Stimulated activated CD4-positive, alpha-beta T cell treated with anti-CD3 and anti-CD28 coated beads, Interleukin-2, amount 100 ng/mL, for 24 hours (primary cell): ENCODE results near the gene STX16.
"Not testable (repeated sequence)": the region's sequence is repeated elsewhere in the genome, so short reads cannot be mapped to it uniquely, and the experiment has no call there.

Source experiments
- DNase-seq, 2 donors: peaks; one replicate each; pipeline ENCODE4 v3.0.0-alpha.2; 2020

The STX16 gene

GRCh38 chr20:58712806-58713731 lies 62.0 kb downstream of the STX16 start:
- no peak for DNase-seq

GRCh38 chr20:58713801-58714339 lies 62.8 kb downstream of the STX16 start:
- no peak for DNase-seq

GRCh38 chr20:58714340-58714922 lies 63.3 kb downstream of the STX16 start:
- DNase-seq = no peak

DNA sequence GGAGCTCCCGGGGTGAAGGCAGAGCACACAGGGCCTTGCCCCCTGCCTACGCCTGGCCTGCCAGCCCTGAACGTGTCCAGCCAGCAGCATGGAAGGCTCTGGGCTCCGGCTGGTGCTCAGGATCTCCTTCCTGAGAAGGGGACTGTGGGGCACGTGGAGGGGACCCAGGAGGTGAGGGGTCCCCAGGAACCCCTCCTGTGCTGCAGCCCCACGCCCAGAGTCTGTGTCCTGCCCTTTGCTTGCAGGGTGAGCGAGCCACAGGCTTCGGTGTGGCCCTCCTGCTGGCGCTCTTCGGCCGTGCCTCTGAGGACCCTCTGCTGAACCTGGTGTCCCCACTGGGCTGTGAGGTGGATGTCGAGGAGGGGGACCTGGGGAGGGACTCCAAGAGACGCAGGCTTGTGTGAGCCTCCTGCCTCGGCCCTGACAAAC lies 63.9 kb downstream of the STX16 start:
- DNase-seq = no peak

DNA sequence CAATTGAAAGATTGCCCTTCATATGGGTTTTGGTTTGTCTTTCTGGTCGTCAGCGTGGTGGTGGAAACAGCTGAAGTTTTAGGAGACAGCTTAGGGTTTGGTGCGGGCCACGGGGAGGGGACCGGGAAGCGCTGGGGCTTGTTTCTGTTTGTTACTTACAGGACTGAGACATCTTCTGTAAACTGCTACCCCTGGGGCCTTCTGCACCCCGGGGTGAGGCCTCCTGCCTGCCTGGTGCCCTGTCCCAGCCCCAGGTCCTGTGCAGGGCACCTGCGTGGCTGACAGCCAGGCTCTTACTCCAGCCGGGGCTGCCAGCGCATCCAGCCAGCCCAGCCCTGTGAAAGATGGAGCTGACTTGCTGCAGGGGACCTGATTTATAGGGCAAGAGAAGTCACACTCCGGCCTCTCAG lies 64.3 kb downstream of the STX16 start:
- DNase-seq = no peak

- no peak for DNase-seq
Observed at GRCh38 chr20:58715801-58716475, 64.9 kb downstream of the STX16 start.

DNA sequence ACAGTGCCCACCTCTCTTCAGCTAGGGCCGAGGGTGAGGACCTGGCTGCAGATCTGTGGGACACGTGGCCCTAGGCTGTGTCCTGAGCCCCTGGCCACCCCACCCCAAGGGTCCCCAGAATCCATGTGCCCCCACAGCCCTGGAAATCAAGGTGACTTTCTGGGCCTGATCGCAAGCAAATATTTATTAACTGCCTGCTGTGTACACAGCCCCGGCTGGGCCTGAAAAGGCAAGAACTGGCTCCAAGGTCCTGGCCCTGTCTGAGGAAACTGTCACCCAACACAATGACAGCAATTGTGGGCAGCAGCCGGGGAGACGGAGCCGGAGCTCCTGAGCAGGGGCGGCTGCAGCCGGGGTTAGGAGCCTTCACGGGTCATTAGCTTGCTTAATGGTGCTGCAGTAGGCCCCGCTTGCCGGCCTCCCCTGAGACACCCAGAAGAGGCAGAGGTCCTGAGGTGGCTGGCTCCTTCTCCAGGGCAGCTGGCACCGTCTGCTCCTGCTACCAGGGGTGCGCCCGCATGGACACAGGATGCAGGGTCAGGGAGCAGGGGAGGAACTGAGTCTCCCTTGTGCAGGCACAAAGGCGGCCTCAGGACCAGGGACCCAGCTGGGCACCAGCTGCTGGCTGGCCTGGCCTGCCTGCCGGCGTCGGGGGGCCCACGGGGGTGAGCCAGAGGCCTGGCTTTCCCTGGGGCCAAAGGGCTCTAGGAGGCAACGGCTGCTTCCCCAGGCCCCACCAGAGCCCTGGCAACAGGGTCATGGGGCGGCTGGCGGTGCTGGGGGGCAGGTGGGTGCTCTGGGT lies 65.6 kb downstream of the STX16 start:
- no peak for DNase-seq

- no peak for DNase-seq
Observed at GRCh38 chr20:58717278-58718091, 66.4 kb downstream of the STX16 start.

DNA sequence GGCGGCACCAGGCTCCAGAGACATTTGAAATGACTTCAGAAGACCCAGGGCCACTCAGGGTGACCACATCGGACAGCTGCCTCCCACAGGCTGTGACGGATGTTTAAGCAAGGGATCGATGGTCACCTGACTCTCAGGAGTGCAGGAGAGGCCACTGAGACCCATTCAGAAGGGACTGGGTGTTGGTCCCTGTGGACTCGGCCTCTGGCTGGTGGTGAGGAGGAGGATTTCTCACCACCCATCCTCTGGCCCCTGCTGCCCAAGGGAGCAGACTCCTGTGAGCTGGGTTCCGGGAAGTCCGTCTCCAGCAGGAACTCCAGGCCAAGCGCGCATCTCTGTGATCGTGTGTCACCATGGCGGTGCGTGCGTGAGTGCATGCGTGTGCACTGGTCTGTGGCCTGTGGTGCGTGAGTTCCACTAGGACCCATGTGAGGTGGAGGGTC lies 67.1 kb downstream of the STX16 start:
- DNase-seq = no peak

GRCh38 chr20:58718729-58719128 lies 67.6 kb downstream of the STX16 start:
- no peak for DNase-seq

DNA sequence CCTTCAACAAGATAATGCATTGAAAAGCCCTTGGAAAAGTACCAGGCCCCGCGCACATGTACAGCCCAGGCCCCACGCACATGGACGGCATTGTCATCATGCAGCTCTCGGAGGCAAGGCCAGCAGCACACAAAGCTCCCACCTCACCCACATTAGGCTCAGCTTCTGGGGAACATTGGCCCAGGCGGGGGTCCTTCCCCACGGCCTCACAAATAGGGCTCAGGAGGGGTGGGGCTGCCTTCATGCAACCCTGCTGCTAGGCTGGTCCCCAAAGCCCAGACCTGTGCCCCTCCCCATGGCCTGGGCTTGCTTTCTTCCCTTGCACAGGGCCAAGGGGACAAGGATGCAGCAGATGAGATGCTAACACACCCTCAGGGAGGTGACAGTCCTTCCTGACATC lies 68.2 kb downstream of the STX16 start:
- DNase-seq = no peak

GRCh38 chr20:58719971-58720371 lies 68.9 kb downstream of the STX16 start:
- no peak for DNase-seq

GRCh38 chr20:58720890-58721289 lies 69.8 kb downstream of the STX16 start:
- DNase-seq = no peak

- DNase-seq = no peak
Observed at GRCh38 chr20:58721951-58722778, 71.1 kb downstream of the STX16 start.

DNA sequence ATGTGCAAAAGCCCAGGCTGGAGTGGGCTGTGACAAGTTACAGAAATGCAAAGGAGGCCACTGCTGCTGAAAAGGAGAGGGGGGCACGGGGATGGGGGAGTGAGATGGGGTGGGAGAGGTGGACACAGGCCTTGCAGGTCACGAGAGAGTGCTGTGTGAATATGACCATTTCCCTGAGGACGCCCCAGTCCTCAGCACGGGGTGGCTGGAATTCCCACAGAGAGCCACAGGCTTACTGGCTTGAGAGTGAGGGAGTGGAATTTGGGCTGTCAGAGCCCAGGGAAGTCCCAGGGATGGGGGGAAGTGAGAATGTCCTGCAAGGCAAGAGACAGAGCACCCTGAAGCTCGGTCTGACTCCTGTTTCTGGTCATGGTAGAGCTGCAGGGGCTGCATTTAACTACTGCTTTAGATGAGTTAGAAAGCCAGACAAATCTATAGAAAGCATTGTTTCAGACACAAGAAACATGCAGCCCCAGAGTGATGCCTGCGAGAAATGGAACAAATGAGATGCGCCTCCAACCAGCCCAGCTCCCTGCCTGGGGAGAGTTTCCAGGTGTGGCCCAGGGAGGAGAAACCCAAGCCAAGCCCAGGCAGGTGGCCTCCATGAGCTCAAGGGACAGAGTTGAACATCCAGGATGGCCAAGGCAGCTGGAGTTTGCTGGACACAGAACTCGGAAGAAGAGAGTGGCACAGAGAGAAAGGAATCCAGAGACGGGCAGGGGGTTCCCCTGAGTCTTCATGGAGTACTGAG lies 72.0 kb downstream of the STX16 start:
- no peak for DNase-seq

DNA sequence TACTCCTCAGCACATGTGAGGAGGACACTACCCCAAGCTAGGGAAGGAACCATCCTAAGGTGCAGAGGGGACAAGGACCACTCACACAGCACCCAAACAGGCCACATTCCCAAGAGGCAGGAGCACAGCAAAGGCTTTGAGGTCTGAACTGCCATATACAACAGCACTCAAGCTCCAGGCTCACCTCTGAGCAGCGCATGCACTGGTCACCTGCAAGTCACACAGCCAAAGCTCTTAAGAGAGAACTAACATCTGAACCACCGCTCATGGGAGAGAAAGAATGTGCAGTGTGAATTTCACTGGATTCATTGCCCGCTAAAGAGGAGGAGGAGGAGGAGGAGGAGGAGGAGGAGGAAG lies 72.5 kb downstream of the STX16 start:
- no peak for DNase-seq

- DNase-seq = not testable (repeated sequence)
Observed at GRCh38 chr20:58726156-58726555, 75.1 kb downstream of the STX16 start.
